Thoracic aorta (tissue), 2 donors: ENCODE data around the gene TMCO6. TPM values are rescaled to one million over a fixed set of nuclear protein-coding genes. Genes with fewer than 3 reads are reported as not detected.

Experiments used
- ATAC-seq: fragments of 150-250 bp; one replicate; pipeline ENCODE4 v1.8.0; 2017; ENCODE audit warnings: low read depth; ENCODE audit not compliant: insufficient number of reproducible peaks, low FRiP score
- DNase-seq: peaks from one replicate; pipeline ENCODE4 v3.0.0-alpha.2; 2020; ENCODE audit warnings: low spot score
- H3K27ac ChIP-seq, 2 donors: fragments of 200-600 bp; sonication (generic); 1 replicate in 1 of 2; 2 replicates in 1 of 2; pipeline ENCODE4 v1.5.1; 2016; ENCODE audit warnings: mild to moderate bottlenecking in 2 of 2, moderate library complexity in 2 of 2
- H3K27me3 ChIP-seq: fragments of 200-600 bp; sonication (generic); replicated peaks from 2 replicates; pipeline ENCODE4 v1.6.0; 2016; ENCODE audit warnings: mild to moderate bottlenecking; ENCODE audit not compliant: insufficient read depth
- H3K36me3 ChIP-seq: fragments of 200-600 bp; sonication (generic); one replicate; pipeline ENCODE4 v1.5.1; 2016
- H3K4me1 ChIP-seq, 2 donors: fragments of 200-600 bp; sonication (generic); 1 replicate in 1 of 2; 2 replicates in 1 of 2; pipeline versions ENCODE4 v1.5.1 to v1.6.0; 2016; ENCODE audit warnings: low read depth in 2 of 2, mild to moderate bottlenecking in 1 of 2; ENCODE audit not compliant: control insufficient read depth in 1 of 2
- H3K4me3 ChIP-seq: fragments of 200-600 bp; sonication (generic); 2 replicates; pipeline ENCODE4 v1.5.1; 2016; ENCODE audit warnings: mild to moderate bottlenecking
- H3K9me3 ChIP-seq: fragments of 200-600 bp; sonication (generic); 2 replicates; pipeline ENCODE4 v1.5.1; 2016
- total RNA-seq, 2 donors: library from RNA; depleted of rRNA; stranded (reverse); fragments of >200 nt; gene quantifications; one replicate each; pipeline versions ENCODE4 v1.1.0 to v1.2.3, GENCODE V29; 2016
- TF ChIP-seq, protein P1 (sequence below): fragments of 200-600 bp; sonication (generic); IDR thresholded peaks from one replicate; pipeline ENCODE4 v1.5.1; 2019; ENCODE audit warnings: antibody characterized with exemption

TMCO6 gene
- total RNA-seq, 2 donors from 2014 or later = 11.4 to 13.5 TPM

DNA sequence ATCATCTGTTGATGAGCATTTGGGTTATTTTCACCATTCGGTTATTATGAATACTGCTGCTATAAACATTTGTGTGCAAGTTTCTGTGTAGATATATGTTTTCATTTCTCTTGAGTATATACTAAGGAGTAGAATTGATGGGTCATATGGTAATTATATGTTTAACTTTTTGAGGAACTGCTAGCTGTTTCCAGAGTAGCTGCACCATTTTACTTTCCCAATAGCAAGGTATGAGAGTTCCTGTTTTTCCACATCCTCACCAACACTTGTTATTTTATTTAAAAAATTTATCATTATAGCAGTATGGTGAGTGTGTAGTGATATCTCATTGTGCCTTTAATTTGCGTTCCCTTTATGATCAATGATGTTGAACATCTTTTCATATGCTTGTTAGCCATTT is 35.5 kb upstream of the TMCO6 start:
- DNase-seq = no peak
- H3K27me3 ChIP-seq = no peaks in the 10 kb centered on the region
- TF ChIP-seq, protein P1, sequence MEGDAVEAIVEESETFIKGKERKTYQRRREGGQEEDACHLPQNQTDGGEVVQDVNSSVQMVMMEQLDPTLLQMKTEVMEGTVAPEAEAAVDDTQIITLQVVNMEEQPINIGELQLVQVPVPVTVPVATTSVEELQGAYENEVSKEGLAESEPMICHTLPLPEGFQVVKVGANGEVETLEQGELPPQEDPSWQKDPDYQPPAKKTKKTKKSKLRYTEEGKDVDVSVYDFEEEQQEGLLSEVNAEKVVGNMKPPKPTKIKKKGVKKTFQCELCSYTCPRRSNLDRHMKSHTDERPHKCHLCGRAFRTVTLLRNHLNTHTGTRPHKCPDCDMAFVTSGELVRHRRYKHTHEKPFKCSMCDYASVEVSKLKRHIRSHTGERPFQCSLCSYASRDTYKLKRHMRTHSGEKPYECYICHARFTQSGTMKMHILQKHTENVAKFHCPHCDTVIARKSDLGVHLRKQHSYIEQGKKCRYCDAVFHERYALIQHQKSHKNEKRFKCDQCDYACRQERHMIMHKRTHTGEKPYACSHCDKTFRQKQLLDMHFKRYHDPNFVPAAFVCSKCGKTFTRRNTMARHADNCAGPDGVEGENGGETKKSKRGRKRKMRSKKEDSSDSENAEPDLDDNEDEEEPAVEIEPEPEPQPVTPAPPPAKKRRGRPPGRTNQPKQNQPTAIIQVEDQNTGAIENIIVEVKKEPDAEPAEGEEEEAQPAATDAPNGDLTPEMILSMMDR = no peak

DNA sequence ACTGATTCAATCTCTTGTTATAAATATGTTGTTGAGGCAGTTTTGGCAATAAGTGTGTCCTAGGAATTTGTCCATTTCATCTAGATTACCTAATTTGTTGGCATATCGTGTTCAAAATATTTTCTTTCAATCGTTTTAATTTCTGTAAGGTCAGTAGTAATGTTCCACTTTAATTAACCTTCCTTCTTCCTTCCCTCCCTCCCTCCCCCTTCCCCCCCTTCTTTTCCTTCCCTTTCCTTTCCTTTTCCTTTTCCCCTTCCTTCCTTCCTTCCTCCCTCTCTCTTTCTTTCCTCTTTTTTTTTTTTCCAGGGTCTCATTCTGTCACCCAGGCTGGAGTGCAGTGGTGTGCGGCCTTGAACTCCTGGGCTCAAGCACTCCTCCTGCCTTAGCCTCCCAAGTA is 33.4 kb upstream of the TMCO6 start:
- DNase-seq = no peak
- Histone ChIP-seq H3K4me1 (no peaks in the 10 kb centered on the region), H3K27ac (no peak overlapping the region), H3K27me3 (no peaks in the 10 kb centered on the region), H3K36me3 (no peaks in the 10 kb centered on the region), H3K9me3 (no peaks in the 10 kb centered on the region), H3K4me3 (no peak overlapping the region)
- no peak for ATAC-seq
- TF ChIP-seq, protein P1 = no peak

More for the DNA sequence above, 35.5 kb upstream of the TMCO6 start:
- Histone ChIP-seq H3K4me1 (no peaks in the 10 kb centered on the region), H3K36me3 (no peaks in the 10 kb centered on the region), H3K4me3 (no peak overlapping the region), H3K9me3 (no peaks in the 10 kb centered on the region), H3K27ac (no peak overlapping the region)
- no peak for ATAC-seq

DNA sequence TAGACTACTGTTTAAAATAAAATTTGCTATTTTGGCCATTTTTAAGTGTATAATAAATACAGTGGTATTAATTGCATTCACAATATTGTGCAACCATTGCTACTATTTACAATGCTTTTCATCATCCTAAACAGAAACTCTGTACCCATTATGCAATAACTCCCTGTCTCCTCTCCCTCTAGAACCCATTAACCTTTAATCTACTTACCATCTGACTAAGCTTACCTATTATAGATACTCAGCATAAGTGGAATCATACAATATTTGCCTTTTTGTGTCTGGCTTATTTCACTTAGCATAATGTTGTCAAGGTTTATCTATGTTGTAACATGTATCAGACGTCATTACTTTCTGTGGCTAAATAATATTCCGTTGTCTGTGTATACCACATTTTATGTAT is 32.2 kb upstream of the TMCO6 start:
- ATAC-seq (no peak), DNase-seq (no peak)
- Histone ChIP-seq H3K4me1 (no peaks in the 10 kb centered on the region), H3K27me3 (no peaks in the 10 kb centered on the region), H3K9me3 (no peaks in the 10 kb centered on the region), H3K27ac (no peak overlapping the region), H3K36me3 (no peaks in the 10 kb centered on the region), H3K4me3 (no peak overlapping the region)
- TF ChIP-seq, protein P1 = no peak

DNA sequence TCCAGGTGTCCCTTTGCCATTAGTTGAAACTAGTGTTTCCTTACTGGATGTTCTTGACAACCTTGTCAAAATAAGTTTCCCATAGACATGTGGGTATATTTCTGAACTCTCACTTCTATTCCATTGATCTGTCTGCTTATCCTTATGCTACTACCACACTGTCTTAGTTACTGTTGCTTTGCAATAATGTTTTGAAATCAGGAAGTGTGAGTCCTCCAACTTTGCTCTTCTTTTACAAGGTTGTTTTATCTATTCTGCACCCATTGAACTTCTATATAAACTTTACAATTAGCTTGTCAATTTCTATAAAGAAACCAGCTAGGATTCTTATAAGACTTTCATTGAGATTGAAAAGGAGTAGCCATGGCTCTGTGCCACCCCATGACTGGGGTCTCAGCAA is 30.5 kb upstream of the TMCO6 start:
- Histone ChIP-seq H3K27ac (peak overlapping the region in 1 of 2 donors; percentile 43), H3K4me1 (no peaks in the 10 kb centered on the region), H3K36me3 (no peaks in the 10 kb centered on the region), H3K27me3 (no peaks in the 10 kb centered on the region), H3K9me3 (no peaks in the 10 kb centered on the region), H3K4me3 (no peak overlapping the region)
- TF ChIP-seq, protein P1 = no peak
- ATAC-seq (no peak), DNase-seq (no peak)

DNA sequence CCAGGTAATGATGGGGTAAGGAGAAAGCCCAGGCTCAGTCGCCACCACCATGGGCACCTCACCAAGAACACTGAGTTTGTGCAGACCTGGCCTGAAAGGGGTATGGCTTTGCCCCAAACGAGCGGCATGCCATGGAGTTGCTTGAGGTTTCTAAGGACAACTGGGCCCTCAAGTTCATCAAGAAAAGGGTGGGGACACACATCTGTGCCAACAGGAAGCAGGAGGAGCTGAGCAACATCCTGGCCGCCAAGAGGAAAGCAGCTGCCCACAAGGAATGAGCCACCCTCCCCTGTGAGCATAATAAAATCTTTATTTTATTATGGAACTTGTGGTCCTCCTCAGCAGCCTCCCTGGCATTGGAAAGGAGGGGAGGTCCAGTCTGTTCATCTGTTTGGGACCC is 30.1 kb upstream of the TMCO6 start:
- Histone ChIP-seq H3K36me3 (no peaks in the 10 kb centered on the region), H3K27ac (peak overlapping the region in 1 of 2 donors; percentile 43), H3K4me3 (no peak overlapping the region), H3K4me1 (no peaks in the 10 kb centered on the region), H3K27me3 (no peaks in the 10 kb centered on the region), H3K9me3 (no peaks in the 10 kb centered on the region)
- DNase-seq (no peak), ATAC-seq (no peak)
- TF ChIP-seq, protein P1 = no peak
